ENCODE data around the gene OR4D2.

The OR4D2 gene

GRCh38 chr17:58170622-58171021, 3.8 kb downstream of the OR4D2 start:
- no peak overlapping the region for H3K4me3 ChIP-seq (replicated peaks in 1 of 2; ENCODE audit: low read depth in 2 of 2, low read length in 2 of 2)
- no peak for DNase-seq (ENCODE audit: low read depth in 2 of 2)
- TF ChIP-seq CTCF (IDR thresholded peaks at IDR 0.05; ENCODE audit: low read depth, low read length): no peak

- no peak overlapping the region for H3K4me3 ChIP-seq (replicated peaks in 1 of 2; ENCODE audit: low read depth in 2 of 2, low read length in 2 of 2)
- DNase-seq (ENCODE audit: low read depth in 2 of 2): peak; percentile 15 to 42
- TF ChIP-seq CTCF (IDR thresholded peaks at IDR 0.05; ENCODE audit: low read depth, low read length): peak; percentile 43
Measured at GRCh38 chr17:58172369-58173071, 5.7 kb downstream of the OR4D2 start.

- DNase-seq (ENCODE audit: low read depth in 2 of 2): no peak
- no peak overlapping the region for H3K4me3 ChIP-seq (replicated peaks in 1 of 2; ENCODE audit: low read depth in 2 of 2, low read length in 2 of 2)
Measured at GRCh38 chr17:58174871-58175270, 8.1 kb downstream of the OR4D2 start.

GRCh38 chr17:58176200-58176599, 9.4 kb downstream of the OR4D2 start:
- H3K4me3 ChIP-seq (replicated peaks in 1 of 2; ENCODE audit: low read depth in 2 of 2, low read length in 2 of 2): no peak overlapping the region
- peak; percentile 14 to 26 for DNase-seq (ENCODE audit: low read depth in 2 of 2)
- TF ChIP-seq CTCF (IDR thresholded peaks at IDR 0.05; ENCODE audit: low read depth, low read length): no peak

More at GRCh38 chr17:58174871-58175270, 8.1 kb downstream of the OR4D2 start:
- no peak for TF ChIP-seq CTCF (IDR thresholded peaks at IDR 0.05; ENCODE audit: low read depth, low read length)

GRCh38 chr17:58181796-58182195, 15.0 kb downstream of the OR4D2 start:
- DNase-seq (ENCODE audit: low read depth in 2 of 2): no peak
- TF ChIP-seq CTCF (IDR thresholded peaks at IDR 0.05; ENCODE audit: low read depth, low read length): no peak
- H3K4me3 ChIP-seq (replicated peaks in 1 of 2; ENCODE audit: low read depth in 2 of 2, low read length in 2 of 2): no peak overlapping the region

DNA sequence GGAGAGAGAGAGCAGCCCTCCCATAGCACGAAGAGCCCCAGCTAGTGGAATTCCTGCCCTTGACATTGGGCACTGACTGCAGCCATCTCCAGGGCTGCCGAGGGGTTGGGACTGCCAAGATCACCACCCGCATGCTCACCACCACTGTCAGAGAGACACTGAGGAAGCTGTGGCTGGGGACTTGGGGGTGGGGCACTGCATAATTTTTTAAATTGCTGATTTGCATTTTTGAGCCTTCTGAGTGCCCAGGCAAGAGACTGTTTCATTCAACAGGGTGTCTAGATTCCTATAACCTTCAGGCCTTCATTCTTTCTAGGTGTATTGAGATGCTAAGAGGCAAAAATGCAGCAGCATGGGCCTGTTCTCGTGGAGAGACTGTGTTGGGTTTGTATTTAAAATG, 16.7 kb downstream of the OR4D2 start:
- DNase-seq (ENCODE audit: low read depth in 2 of 2): no peak
- no peak overlapping the region for H3K4me3 ChIP-seq (replicated peaks in 1 of 2; ENCODE audit: low read depth in 2 of 2, low read length in 2 of 2)
- TF ChIP-seq CTCF (IDR thresholded peaks at IDR 0.05; ENCODE audit: low read depth, low read length): no peak

Data from cardiac fibroblast (primary cell).